GM19035 (cell line): ENCODE results near the gene LRP1B.
"Not testable (repeated sequence)": the region's sequence is repeated elsewhere in the genome, so short reads cannot be mapped to it uniquely, and the experiment has no call there.

Experiments
- ATAC-seq: cut with Tn5 transposase; IDR thresholded peaks from one replicate; pipeline ENCODE4 v1.9.1; 2021; ENCODE audit not compliant: unreplicated experiment

Gene LRP1B

GRCh38 chr2:140338795-140339194, 1792.0 kb downstream of the LRP1B start:
- no peak for ATAC-seq

- ATAC-seq: no peak
Measured at GRCh38 chr2:140337061-140337460, 1793.8 kb downstream of the LRP1B start.

GRCh38 chr2:140316345-140316744, 1814.5 kb downstream of the LRP1B start:
- ATAC-seq: no peak

- ATAC-seq: no peak
Measured at GRCh38 chr2:140311905-140312304, 1818.9 kb downstream of the LRP1B start.

- no peak for ATAC-seq
Measured at GRCh38 chr2:140308706-140309105, 1822.1 kb downstream of the LRP1B start.

GRCh38 chr2:140307532-140307931, 1823.3 kb downstream of the LRP1B start:
- ATAC-seq: no peak

GRCh38 chr2:140295767-140296166, 1835.0 kb downstream of the LRP1B start:
- no peak for ATAC-seq

- ATAC-seq: no peak
Measured at GRCh38 chr2:140288726-140289125, 1842.1 kb downstream of the LRP1B start.

- ATAC-seq: no peak
Measured at GRCh38 chr2:140288213-140288612, 1842.6 kb downstream of the LRP1B start.

- ATAC-seq: no peak
Measured at GRCh38 chr2:140286377-140286776, 1844.4 kb downstream of the LRP1B start.

- ATAC-seq: not testable (repeated sequence)
Measured at GRCh38 chr2:140277344-140277743, 1853.5 kb downstream of the LRP1B start.

- no peak for ATAC-seq
Measured at GRCh38 chr2:140276661-140277060, 1854.2 kb downstream of the LRP1B start.

- no peak for ATAC-seq
Measured at GRCh38 chr2:140275427-140275826, 1855.4 kb downstream of the LRP1B start.

- ATAC-seq: no peak
Measured at GRCh38 chr2:140274891-140275290, 1855.9 kb downstream of the LRP1B start.

- no peak for ATAC-seq
Measured at GRCh38 chr2:140273958-140274357, 1856.9 kb downstream of the LRP1B start.

- no peak for ATAC-seq
Measured at GRCh38 chr2:140273408-140273807, 1857.4 kb downstream of the LRP1B start.

GRCh38 chr2:140270224-140270623, 1860.6 kb downstream of the LRP1B start:
- ATAC-seq: no peak

- no peak for ATAC-seq
Measured at GRCh38 chr2:140269000-140269399, 1861.8 kb downstream of the LRP1B start.

- ATAC-seq: no peak
Measured at GRCh38 chr2:140262908-140263307, 1867.9 kb downstream of the LRP1B start.

- no peak for ATAC-seq
Measured at GRCh38 chr2:140257692-140258300, 1873.0 kb downstream of the LRP1B start.

- ATAC-seq: no peak
Measured at GRCh38 chr2:140256080-140256479, 1874.7 kb downstream of the LRP1B start.

- ATAC-seq: no peak
Measured at GRCh38 chr2:140249821-140250220, 1881.0 kb downstream of the LRP1B start.

- no peak for ATAC-seq
Measured at GRCh38 chr2:140248623-140249022, 1882.2 kb downstream of the LRP1B start.
